Measurements from ENCODE around the gene KRTCAP2. TPM values are rescaled to one million over a fixed set of nuclear protein-coding genes. Genes with fewer than 3 reads are reported as not detected.
"Not testable (repeated sequence)": the region's sequence is repeated elsewhere in the genome, so short reads cannot be mapped to it uniquely, and the experiment has no call there.

Gene KRTCAP2
- total RNA-seq, 2 donors from 2014 or later: 106 to 112 TPM

DNA sequence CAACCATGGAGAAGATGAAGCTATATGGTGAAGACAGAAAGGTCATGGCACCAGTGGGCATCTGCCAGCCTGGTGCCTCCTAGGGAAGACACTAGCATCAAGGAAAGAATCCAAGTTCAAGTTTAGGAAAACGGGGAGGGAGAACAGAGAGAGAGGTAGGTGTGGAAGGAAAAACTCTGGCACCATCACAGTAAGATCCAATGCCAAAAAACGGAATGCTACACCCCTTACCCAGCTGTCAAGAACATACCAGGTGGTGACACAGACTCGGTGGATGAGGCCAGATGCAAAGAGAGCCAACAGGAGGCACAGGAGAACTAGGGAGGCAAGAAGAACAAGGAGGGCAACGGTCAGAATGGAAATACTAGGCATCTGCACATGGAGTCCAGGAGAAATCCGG lies 3.6 kb downstream of the KRTCAP2 start:
- H3K9me3 ChIP-seq: no peaks in the 10 kb centered on the region
- no peak for ATAC-seq (ENCODE audit: insufficient number of reproducible peaks, low FRiP score, low read depth)
- H3K36me3 ChIP-seq: peaks cover 7% of the 10 kb centered on the region
- H3K4me1 ChIP-seq (ENCODE audit: control insufficient read depth in 1 of 2, low read depth in 2 of 2): peaks cover 6 to 27% of the 10 kb centered on the region in 2 donors
- TF ChIP-seq, protein P1, sequence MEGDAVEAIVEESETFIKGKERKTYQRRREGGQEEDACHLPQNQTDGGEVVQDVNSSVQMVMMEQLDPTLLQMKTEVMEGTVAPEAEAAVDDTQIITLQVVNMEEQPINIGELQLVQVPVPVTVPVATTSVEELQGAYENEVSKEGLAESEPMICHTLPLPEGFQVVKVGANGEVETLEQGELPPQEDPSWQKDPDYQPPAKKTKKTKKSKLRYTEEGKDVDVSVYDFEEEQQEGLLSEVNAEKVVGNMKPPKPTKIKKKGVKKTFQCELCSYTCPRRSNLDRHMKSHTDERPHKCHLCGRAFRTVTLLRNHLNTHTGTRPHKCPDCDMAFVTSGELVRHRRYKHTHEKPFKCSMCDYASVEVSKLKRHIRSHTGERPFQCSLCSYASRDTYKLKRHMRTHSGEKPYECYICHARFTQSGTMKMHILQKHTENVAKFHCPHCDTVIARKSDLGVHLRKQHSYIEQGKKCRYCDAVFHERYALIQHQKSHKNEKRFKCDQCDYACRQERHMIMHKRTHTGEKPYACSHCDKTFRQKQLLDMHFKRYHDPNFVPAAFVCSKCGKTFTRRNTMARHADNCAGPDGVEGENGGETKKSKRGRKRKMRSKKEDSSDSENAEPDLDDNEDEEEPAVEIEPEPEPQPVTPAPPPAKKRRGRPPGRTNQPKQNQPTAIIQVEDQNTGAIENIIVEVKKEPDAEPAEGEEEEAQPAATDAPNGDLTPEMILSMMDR (IDR thresholded peaks at IDR 0.05): no peak
- no peak overlapping the region for H3K27ac ChIP-seq
- no peak for DNase-seq (ENCODE audit: low spot score)
- no peaks in the 10 kb centered on the region for H3K27me3 ChIP-seq (replicated peaks; ENCODE audit: insufficient read depth)
- H3K4me3 ChIP-seq: no peak overlapping the region

DNA sequence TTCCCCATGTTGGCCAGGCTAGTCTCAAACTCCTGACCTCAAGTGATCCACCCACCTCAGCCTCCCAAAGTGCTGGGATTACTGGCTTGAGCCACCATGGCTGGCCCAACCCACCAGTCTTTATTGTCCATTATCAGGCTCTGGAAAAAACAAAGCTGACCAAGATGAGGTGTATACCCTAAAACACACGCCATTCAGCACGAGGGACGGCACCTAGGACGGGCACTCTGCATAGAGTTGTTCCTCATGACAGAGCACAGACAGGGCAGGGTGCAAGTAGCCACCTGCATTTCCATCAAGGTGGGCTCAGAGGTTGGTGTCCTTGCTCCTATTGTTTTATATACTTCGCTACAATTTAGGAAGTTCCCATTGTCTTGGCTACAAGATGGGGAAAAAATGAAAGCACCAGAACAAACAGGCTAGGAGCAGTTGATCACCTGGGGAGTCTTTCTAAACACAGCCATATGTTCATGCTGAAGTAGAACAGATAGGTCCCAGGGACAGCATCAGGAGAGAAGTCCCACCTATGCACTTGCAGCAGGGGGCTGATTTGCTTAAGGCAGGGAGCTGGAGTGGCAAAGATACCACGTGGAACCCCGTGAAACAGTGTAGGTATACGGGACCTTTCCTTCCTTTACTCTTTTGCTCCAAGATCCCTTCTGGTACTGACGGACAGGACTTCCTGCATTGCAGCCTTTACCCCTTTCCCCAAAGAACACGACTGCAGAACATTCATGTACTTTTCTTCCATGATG lies 4.5 kb downstream of the KRTCAP2 start:
- no peaks in the 10 kb centered on the region for H3K27me3 ChIP-seq (replicated peaks; ENCODE audit: insufficient read depth)
- peaks cover 6 to 18% of the 10 kb centered on the region in 2 donors for H3K4me1 ChIP-seq (ENCODE audit: control insufficient read depth in 1 of 2, low read depth in 2 of 2)
- TF ChIP-seq, protein P1 (IDR thresholded peaks at IDR 0.05): no peak
- ATAC-seq (ENCODE audit: insufficient number of reproducible peaks, low FRiP score, low read depth) (no peak), DNase-seq (ENCODE audit: low spot score) (no peak)
- no peak overlapping the region for H3K27ac ChIP-seq
- H3K36me3 ChIP-seq: peaks cover 7% of the 10 kb centered on the region
- no peaks in the 10 kb centered on the region for H3K9me3 ChIP-seq
- no peak overlapping the region for H3K4me3 ChIP-seq

DNA sequence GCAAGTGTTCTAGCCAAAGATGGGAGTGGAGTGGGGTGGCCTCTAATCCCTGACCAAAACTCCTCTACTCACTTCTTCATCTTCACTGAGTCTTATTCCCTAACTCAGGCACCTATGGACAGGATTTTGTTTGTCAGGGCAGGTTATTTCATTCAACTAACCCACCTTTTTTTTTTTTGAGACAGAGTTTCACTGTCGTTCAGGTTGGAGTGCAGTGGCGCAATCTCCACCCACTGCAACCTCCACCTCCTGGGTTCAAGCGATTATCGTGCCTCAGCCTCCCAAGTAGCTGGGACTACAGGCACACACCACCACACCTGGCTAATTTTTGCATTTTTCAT lies 5.0 kb downstream of the KRTCAP2 start:
- H3K4me1 ChIP-seq (ENCODE audit: control insufficient read depth in 1 of 2, low read depth in 2 of 2): peaks cover 6 to 15% of the 10 kb centered on the region in 2 donors
- ATAC-seq (ENCODE audit: insufficient number of reproducible peaks, low FRiP score, low read depth); H3K4me3 ChIP-seq; H3K9me3 ChIP-seq; H3K27ac ChIP-seq; H3K27me3 ChIP-seq (replicated peaks; ENCODE audit: insufficient read depth); H3K36me3 ChIP-seq; DNase-seq (ENCODE audit: low spot score): not testable (repeated sequence)

DNA sequence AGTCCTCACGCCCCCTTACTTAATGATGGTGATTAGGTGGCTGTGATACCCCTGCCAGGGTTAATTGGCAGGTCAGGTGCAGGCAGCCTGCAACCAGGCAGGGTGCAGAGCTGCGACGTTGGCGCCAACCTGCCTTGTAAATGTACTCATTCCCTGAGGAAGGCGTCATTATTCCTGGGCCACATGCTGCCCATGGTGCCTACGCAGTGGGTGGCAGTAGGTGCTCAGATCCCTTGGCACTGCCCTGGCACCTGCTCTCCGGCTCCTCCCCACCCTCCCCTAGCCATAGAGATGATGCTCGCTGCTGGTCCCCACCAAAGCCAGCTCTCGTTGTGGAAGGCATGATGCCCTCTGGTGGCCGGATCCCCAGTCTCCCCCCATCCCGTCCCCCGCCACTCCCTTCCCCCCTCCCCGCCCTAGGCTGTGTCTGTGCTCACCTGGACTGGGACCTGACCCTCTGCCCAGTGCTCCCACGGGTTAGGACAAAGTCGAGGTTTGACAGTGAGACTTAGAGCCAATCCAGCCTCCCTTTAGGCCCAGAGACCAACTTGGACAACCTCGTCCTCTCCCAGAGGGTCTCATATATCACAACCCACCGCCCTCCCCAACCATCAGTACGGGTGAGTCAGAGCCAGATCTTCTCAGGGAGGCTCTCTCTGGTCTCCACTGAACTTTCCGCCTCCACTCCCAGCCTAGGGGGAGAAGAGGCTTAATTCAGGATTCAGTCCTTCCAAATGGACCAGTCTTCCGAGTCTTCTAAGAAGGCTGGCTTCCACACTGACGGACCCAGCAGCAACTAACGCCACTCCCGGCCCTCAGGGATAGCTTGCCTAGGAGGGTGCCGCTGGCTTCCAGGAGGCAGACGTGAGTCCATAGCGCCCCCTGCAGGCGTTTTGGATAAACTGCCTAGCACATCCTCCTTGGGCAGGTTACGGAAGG lies 5.7 kb downstream of the KRTCAP2 start:
- peak overlapping the region; percentile 41 for H3K4me3 ChIP-seq
- H3K27me3 ChIP-seq (replicated peaks; ENCODE audit: insufficient read depth): no peaks in the 10 kb centered on the region
- no peak overlapping the region for H3K27ac ChIP-seq

DNA sequence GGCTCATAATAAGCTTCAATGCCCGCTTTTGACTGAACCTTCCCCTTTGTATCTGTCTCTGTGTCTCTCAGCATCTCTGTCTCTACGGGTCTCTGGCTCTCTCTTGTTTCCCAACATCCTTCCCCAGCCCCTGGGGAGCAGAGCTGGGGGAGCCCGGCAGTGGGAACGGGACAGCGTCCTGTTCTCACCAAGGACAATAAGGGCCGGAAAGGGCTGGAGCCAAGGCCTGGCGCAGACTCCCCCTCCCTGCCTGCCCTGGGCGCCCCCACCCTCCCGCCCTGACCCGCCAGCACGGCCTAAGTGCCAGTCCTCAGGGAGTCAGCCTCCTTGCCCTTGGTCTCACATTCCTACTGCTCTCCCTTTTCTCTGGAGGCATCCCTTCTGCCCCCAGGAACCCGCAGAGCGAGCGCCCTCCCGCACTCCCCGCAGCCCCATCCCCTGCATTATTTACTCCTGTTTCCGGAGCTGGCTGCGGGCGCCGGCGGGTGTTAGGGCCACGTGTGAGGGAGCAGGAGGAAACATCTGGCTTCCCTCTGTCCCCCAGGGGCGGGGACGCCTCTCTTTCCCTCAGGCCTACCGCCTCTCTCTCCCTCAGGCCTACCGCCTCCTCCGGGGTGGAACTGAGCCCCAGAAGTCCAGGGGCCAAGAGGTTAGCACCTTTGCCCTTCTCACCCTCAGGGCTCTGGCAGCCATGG lies 6.5 kb downstream of the KRTCAP2 start:
- Histone ChIP-seq H3K27ac (no peak overlapping the region), H3K4me3 (no peak overlapping the region), H3K27me3 (replicated peaks; ENCODE audit: insufficient read depth) (no peaks in the 10 kb centered on the region), H3K4me1 (ENCODE audit: control insufficient read depth in 1 of 2, low read depth in 2 of 2) (peaks cover 3 to 6% of the 10 kb centered on the region in 2 donors), H3K36me3 (peaks cover 7% of the 10 kb centered on the region), H3K9me3 (no peaks in the 10 kb centered on the region)
- DNase-seq (ENCODE audit: low spot score) (no peak), ATAC-seq (ENCODE audit: insufficient number of reproducible peaks, low FRiP score, low read depth) (no peak)
- TF ChIP-seq, protein P1 (IDR thresholded peaks at IDR 0.05): no peak

More for the DNA sequence above, 5.7 kb downstream of the KRTCAP2 start:
- DNase-seq (ENCODE audit: low spot score) (no peak), ATAC-seq (ENCODE audit: insufficient number of reproducible peaks, low FRiP score, low read depth) (no peak)
- TF ChIP-seq, protein P1 (IDR thresholded peaks at IDR 0.05): peak; percentile 86
- Histone ChIP-seq H3K4me1 (ENCODE audit: control insufficient read depth in 1 of 2, low read depth in 2 of 2) (peaks cover 6 to 13% of the 10 kb centered on the region in 2 donors), H3K9me3 (no peaks in the 10 kb centered on the region), H3K36me3 (peaks cover 7% of the 10 kb centered on the region)

Measured in thoracic aorta (tissue), 2 donors.